Neural crest cell (in vitro differentiated cells): ENCODE measurements around the gene C1S. TPM values are rescaled to one million over a fixed set of nuclear protein-coding genes. Genes with fewer than 3 reads are reported as not detected.

Experiments used
- DNase-seq: peaks from one replicate; pipeline ENCODE4 v3.0.0; 2021; ENCODE audit warnings: low read depth, mixed read lengths, low spot score
- H3K27ac Mint-ChIP-seq: one replicate; pipeline ENCODE4 v1.8.0; 2021; ENCODE audit warnings: mild to moderate bottlenecking, mixed read lengths; ENCODE audit not compliant: unreplicated experiment
- H3K27me3 Mint-ChIP-seq: 2 replicates; pipeline ENCODE4 v1.8.0; 2021; ENCODE audit warnings: low read depth, mild to moderate bottlenecking, mixed read lengths
- H3K36me3 Mint-ChIP-seq: 2 replicates; pipeline ENCODE4 v1.8.0; 2021; ENCODE audit warnings: low read depth, mild to moderate bottlenecking, mixed read lengths
- H3K4me1 Mint-ChIP-seq: 2 replicates; pipeline ENCODE4 v1.8.0; 2021; ENCODE audit warnings: mixed read lengths
- H3K4me3 Mint-ChIP-seq: one replicate; pipeline ENCODE4 v1.8.0; 2021; ENCODE audit warnings: mild to moderate bottlenecking, mixed read lengths
- H3K9me3 Mint-ChIP-seq: 2 replicates; pipeline ENCODE4 v1.8.0; 2021; ENCODE audit warnings: mixed read lengths
- total RNA-seq: library from RNA; stranded (reverse); gene quantifications from 2 replicates; pipeline ENCODE4 v1.2.1, GENCODE V29; 2021
- TF ChIP-seq, protein P1 (sequence below): fragments of 200-600 bp; sonication (generic); conservative IDR thresholded peaks from 2 replicates; pipeline ENCODE4 v1.5.0; 2021; ENCODE audit warnings: antibody characterized with exemption, mild to moderate bottlenecking

The C1S gene
- total RNA-seq, 1 donor from 2014 or later: 2.2 TPM

DNA sequence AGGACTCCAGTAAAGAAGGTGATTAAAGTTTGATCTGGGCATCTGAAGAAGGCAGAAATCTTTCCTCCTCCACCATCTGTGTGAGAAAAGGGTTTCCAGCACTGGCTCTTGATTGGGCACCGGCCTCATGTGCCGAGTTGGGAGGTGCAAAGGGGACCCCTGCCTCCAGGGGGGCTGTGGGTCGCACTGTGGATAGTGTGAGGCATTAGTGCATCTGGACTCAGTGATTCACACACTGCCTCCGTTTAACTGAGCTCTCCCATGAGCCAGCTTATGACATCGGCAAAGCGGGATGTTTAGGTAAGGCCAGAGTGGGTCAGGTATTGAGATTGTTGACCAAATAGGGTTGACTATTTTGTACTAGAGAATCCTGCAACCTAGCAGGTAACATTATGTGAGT lies 8.9 kb downstream of the C1S start:
- H3K36me3 Mint-ChIP-seq: no peaks in the 10 kb centered on the region
- TF ChIP-seq, protein P1, sequence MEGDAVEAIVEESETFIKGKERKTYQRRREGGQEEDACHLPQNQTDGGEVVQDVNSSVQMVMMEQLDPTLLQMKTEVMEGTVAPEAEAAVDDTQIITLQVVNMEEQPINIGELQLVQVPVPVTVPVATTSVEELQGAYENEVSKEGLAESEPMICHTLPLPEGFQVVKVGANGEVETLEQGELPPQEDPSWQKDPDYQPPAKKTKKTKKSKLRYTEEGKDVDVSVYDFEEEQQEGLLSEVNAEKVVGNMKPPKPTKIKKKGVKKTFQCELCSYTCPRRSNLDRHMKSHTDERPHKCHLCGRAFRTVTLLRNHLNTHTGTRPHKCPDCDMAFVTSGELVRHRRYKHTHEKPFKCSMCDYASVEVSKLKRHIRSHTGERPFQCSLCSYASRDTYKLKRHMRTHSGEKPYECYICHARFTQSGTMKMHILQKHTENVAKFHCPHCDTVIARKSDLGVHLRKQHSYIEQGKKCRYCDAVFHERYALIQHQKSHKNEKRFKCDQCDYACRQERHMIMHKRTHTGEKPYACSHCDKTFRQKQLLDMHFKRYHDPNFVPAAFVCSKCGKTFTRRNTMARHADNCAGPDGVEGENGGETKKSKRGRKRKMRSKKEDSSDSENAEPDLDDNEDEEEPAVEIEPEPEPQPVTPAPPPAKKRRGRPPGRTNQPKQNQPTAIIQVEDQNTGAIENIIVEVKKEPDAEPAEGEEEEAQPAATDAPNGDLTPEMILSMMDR: no peak
- peaks cover 6% of the 10 kb centered on the region for H3K27me3 Mint-ChIP-seq
- peaks cover 8% of the 10 kb centered on the region for H3K4me1 Mint-ChIP-seq
- H3K4me3 Mint-ChIP-seq: no peak overlapping the region
- no peak overlapping the region for H3K27ac Mint-ChIP-seq
- no peak for DNase-seq
- no peaks in the 10 kb centered on the region for H3K9me3 Mint-ChIP-seq

DNA sequence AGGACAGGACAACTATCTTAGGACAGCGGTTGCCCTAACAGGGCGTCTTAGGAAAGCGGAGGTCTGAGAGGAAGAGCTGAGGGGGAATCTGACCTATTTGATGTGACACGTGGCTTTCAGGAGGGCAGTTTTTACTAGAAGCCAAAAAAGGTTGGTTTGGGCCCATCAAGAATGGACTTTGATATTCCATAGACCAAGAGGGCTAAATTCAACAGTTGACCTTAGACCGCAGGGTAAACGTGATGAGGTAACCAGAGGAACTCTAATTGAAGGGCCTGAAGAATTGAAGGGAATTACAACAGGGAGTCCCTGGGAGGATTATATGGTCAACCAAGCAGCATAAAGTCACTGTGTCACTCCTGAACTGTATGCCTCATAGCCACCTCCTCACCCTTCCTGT lies 11.5 kb downstream of the C1S start:
- H3K4me1 Mint-ChIP-seq: peaks cover 8% of the 10 kb centered on the region
- H3K36me3 Mint-ChIP-seq: no peaks in the 10 kb centered on the region
- H3K27me3 Mint-ChIP-seq: peaks cover 12% of the 10 kb centered on the region
- DNase-seq: no peak
- no peak overlapping the region for H3K4me3 Mint-ChIP-seq
- TF ChIP-seq, protein P1: no peak
- H3K9me3 Mint-ChIP-seq: no peaks in the 10 kb centered on the region
- H3K27ac Mint-ChIP-seq: no peak overlapping the region

- Mint-ChIP-seq H3K36me3 (no peaks in the 10 kb centered on the region), H3K27me3 (peaks cover 12% of the 10 kb centered on the region), H3K9me3 (no peaks in the 10 kb centered on the region), H3K27ac (no peak overlapping the region), H3K4me3 (no peak overlapping the region), H3K4me1 (peaks cover 8% of the 10 kb centered on the region)
- DNase-seq: no peak
- TF ChIP-seq, protein P1: no peak
These were observed 12.0 kb downstream of the C1S start for GRCh38 chr12:7072554-7072953.

GRCh38 chr12:7073946-7074345 lies 13.4 kb downstream of the C1S start:
- no peaks in the 10 kb centered on the region for H3K36me3 Mint-ChIP-seq
- no peak overlapping the region for H3K27ac Mint-ChIP-seq
- peaks cover 12% of the 10 kb centered on the region for H3K27me3 Mint-ChIP-seq
- DNase-seq: no peak
- no peaks in the 10 kb centered on the region for H3K9me3 Mint-ChIP-seq
- TF ChIP-seq, protein P1: no peak
- H3K4me3 Mint-ChIP-seq: no peak overlapping the region
- H3K4me1 Mint-ChIP-seq: peaks cover 8% of the 10 kb centered on the region

- Mint-ChIP-seq H3K27ac (no peak overlapping the region), H3K4me3 (no peak overlapping the region), H3K4me1 (peaks cover 8% of the 10 kb centered on the region), H3K36me3 (no peaks in the 10 kb centered on the region), H3K27me3 (peaks cover 12% of the 10 kb centered on the region), H3K9me3 (no peaks in the 10 kb centered on the region)
- DNase-seq: no peak
- TF ChIP-seq, protein P1: no peak
These were observed 15.0 kb downstream of the C1S start for GRCh38 chr12:7075518-7075917.

GRCh38 chr12:7075939-7076338 lies 15.4 kb downstream of the C1S start:
- H3K4me1 Mint-ChIP-seq: peaks cover 8% of the 10 kb centered on the region
- no peak for DNase-seq
- peaks cover 12% of the 10 kb centered on the region for H3K27me3 Mint-ChIP-seq
- H3K36me3 Mint-ChIP-seq: no peaks in the 10 kb centered on the region
- no peak overlapping the region for H3K4me3 Mint-ChIP-seq
- no peak overlapping the region for H3K27ac Mint-ChIP-seq
- H3K9me3 Mint-ChIP-seq: no peaks in the 10 kb centered on the region
- TF ChIP-seq, protein P1: no peak
